ENCODE measurements around the gene FOXI3.

Gene FOXI3

DNA sequence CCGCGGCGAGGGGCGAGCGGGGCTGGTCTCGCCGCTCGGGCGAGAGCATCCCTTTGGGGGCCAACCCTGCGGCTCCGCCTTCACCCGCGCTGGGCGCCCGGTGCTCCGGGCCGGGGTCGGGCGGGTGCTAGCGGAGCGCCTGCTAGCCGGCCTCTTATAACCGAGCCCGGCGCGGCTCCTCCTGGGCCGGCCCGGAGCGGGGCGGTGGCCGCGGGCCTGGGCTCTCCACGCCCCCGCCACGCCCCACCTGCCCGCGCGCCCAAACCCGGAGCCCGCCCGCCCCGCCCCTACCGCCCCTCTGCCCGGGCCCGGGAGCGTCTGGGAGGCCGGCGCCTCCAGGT lies at the start of gene FOXI3:
FOXI3 (minus strand) TSS at position 129 of the 341 bp plus-strand sequence. CDS start 158 bp downstream, outside the sequence.
- DNase-seq, result no peak

DNA sequence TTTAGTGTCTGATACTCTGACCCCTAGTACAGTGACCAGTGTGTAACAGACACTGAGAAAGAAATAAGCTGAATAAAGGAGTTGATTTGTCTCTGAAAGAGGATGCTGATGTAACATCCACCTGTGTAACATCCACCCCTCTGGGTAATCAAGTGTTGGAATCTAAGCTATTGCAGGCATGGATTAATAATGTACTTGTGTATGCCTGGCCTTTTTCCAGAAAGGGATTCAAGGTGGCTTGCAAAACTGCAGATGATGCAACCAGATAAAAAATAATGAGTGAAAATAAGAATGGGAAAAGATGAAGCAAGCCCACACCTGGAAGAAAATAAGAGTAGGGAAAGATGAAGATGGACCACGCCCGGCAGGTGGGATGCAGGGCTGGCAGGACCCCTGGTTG lies 48.2 kb upstream of the FOXI3 start:
- no peak for DNase-seq

DNA sequence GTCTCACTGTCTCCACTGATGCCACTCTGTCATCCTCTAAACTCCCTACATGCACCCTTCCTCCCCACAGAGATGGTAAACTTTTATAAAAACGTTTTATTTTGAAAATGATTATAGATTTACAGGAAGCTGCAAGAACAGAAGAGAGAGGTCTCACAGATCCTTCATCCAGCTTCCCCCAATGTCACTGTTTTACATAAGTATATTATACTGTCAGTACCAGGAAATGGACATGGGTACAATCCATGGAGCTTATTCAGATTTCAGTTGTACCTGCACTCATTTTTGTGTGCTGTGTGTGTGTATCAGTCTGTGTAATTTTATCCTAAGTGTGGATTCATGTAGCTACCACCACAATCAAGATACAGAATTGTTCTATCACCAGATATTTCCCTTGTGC lies 46.7 kb upstream of the FOXI3 start:
- DNase-seq, result no peak

DNA sequence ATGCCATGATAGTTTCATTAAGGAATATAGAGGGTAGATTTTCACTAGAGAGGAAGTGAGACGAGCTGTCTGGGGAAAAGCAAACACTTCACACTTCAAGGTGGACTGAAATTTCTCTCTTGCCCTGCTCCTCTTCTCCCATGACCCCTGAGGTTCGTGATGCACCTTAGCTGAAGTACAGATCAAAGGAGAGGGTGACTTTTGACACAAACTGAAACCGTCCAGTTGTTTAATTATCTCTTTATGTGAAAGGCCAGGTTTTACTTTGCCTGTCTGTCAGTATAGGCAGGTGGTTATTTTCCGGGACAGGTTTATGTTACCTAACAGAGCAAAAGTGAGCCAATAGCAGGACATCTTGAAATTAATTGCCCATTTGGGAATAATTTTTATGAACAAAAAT lies 41.0 kb upstream of the FOXI3 start:
- DNase-seq, result no peak

DNA sequence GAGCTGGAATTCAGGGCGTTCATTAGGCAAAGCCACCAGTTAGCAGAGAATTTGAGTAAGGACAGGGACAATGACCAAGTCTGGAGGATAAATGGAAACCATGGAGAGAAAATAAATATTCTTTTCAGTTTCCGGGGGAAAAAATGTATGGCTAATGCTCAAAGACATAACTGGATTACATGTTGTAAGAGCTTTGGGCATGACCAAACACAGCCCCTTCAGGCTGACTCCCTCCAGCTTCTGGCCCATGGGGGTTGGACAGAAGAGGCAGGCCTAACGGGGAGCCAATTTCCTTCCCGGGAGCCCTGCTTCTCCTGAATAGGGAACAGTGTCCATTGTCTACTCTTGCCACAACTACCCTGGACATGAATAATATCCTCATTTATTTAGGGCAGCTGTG lies 39.5 kb upstream of the FOXI3 start:
- DNase-seq, result no peak

DNA sequence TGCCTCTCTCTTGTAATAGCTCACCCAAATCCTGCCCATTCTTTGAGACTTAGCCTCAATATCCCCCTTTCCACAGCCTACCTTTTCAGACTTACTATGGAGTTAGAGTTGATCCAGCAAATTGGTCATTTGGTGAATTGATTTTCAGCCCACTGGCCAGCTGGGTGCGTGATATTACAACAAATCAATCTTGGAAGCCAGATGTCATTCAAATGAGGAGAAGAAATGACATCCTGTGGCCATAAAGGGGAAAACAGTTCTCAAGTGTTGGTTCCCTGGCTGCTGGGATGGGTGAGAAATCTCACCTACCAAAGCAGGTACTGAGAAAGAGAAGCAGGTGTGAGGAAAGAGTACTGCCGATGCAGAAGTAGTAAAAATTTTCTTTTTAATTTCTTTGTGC lies 36.7 kb upstream of the FOXI3 start:
- no peak for DNase-seq

DNA sequence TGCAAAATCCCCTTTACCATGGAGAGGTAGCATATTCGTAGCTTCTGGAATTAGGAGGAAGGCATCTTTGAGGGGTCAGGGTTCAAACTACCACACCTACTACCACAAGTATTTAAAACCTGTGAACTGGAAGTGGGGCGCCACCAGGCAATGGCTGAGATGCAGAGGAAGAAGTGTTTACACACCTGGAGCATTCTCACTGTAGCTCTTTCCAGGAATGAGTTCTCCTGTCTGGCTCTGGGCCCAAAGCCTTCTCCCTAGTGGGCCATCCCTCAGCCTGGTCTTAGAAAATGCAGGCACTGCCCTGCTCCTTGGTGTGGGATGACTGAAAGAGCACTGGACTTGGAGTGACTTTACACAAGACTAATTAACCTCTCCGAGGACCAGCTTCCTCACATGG lies 30.7 kb upstream of the FOXI3 start:
- DNase-seq, result no peak

DNA sequence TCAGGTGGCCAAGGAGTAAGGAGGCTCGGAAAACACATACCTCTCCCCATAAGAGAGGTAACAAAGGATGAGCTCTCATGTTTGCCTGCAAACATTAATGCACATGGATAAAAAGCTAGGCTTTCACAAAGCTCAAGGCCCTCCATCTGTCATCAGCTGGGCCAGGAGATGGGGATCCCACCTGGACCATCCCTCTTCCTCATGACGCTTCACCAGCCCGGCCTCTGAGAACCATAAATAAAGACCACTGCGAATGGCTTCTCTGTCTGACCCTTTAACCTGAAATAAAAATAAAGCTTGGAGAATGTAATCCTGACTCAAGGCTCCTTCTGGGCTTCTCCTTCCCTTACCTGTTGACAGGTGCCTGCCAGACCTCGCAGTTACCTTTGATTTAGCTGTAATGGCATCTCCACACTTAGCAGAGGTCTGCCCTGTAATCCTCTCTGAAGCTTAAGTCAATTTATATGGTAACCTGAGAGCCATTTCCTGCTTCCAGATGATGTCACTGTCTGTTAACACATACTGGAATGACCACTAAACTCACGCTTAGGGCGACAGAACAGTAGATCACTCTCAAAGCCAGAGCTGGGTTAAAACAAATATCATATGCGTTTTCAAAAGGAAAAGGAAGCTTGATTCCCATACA lies 29.3 kb upstream of the FOXI3 start:
- DNase-seq, result no peak

DNA sequence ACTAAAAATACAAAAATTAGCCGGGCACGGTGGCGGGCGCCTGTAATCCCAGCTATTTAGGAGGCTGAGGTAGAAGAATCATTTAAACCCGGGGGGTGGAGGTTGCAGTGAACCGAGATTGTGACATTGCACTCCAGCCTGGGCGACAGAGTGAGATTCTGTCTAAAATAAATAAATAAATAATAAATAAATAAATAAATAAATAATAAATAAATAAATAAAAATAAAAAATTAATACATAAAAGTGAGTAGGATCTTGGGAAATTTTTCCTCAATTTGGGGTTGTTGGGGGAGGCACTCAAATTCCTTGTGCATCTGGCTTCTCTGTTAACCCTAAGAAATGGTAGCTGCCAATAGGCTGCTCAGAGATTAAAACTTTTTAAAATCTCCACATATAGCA lies 20.3 kb upstream of the FOXI3 start:
- no peak for DNase-seq

DNA sequence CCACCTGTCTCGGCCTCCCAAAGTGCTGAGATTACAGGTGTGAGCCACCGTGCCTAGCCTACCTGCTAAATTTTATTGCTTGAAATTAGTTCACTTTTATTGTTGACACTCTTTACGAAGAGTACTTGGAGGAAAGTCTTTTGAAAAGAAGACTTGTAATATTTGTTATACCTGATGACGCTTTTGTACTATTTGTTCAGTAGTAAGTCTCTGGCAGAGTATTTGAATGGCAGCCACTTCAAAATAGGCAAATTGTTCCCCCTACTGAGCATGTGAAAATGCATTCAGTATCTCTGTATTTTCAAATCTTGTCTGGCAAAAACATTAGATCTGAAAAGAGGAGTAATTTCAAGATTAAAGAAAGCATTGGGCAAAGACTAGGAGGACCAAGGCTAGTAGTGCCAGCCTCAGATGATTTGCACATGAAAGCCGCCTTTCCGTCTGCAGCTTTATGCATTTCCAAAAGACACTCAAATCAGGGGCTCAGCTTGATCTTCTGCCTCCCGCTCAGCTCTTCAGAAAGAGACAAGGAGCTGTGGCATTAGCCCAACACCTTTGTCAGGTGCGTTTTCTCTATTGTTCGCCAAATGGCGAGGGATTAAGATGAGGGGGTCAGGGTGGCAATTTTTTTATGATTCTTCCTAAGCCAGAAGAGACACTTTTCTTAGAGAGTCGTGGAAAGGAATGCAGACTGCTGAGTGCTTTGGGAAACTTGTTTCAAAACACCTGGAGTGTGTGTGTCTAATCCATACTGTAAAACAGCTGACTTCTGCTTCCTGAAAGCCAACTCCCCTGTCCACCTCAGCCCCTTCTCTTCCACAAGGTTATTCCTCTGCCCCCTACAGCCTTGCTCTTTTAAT lies 18.8 kb upstream of the FOXI3 start:
- no peak for DNase-seq

DNA sequence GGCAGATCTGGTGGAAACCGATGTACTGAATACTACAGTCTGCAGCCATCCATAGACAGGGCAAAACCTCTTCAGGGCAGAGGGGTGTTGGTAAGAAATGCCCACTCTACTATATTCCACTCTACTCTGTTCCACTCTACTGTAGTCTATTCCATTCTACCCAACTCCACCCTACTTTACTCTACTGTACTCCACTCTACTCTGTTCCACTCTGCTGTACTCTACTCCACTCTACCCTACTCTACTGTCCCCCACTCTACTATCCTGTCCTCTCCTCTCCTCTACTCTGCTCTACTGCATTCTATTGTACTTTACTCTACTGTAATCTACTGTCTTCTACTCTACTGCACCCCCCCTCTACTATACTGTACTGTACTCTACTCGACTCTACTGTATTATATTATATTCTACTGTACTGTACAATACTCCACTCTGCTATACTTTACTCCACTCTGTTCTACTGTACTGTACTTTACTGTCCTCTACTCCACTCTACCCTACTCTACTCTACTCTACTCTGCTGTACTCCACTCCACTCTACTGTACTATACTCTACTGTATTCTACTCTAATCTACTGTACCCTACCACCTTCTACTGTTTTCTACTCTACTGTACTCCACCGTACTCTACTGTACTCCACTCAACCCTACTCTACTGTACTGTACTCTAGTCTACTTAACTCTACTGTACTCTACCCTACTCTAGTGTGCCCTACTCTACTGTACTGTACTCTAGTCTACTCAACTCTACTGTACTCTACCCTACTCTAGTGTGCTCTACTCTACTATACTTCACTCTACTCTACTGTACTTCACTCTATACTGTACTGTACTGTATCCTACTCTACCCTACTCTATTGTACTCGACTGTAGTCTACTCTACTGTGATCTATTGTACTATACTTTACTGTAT lies 17.0 kb upstream of the FOXI3 start:
- no peak for DNase-seq

DNA sequence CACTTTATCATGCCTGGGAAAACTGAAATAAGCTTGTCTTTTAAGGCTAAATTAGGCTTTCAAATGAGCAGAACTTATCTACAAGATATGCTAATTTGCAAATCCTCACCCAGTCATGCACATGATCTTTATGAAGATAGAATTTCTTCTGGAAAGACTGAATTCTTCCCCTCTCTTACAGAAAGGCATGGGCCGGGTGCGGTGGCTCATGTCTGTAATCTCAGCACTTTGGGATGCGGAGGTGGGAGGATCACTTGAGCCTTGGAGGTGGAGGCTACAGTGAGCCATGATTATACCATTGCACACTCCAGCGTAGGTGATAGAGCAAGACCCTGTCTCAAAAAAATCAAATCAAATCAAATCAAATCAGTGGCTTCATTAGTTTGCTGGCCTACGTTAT lies 11.7 kb upstream of the FOXI3 start:
- no peak for DNase-seq

DNA sequence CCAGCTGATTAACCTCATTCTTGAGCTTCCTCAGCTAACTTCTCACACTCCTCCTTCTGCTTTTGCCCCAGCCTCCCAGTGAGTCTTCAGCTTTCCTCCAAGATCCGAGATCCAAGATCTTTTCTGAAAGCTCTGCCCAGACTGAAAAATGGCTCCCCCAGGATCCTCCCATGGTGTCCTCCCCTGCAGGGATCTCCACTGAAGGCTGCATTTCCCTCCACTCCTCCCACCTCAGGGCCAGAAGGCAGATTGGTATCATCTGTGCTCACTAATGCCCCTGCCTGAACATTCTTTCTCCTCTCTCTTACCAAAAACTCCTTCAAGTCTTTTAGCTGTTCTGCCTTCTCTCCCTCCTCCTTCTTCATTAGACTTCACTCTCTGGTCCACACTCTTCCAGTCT lies 6.1 kb upstream of the FOXI3 start:
- DNase-seq, result no peak

DNA sequence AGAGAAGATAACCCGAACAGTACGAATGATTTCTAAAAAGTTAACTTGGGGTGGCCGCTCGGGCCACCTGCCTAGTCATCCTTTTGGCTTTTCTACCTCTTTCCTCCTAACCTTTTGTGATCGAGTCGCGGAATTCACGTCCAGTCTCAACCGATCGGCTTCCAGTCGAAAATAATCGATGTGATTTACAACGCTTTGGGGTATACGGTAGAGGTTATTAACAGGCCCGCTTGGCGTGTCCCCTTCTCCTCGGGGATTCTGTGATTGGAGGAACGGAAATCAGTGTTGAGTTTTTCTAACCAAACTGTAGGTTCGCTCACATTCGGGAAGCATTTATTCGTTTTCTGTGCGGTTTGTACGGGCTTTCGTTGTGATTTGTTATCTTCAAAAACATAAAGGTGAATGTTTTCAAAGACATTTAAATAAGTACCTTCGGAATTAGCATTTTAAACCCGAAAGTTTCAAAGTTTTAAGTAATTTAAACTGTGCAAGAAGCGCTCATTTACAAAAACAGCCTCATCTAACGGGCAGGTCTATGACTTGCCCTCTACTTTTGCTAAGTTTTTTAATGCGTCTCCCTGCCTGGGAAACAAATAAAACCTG lies 588 bp upstream of the FOXI3 start:
- DNase-seq, result no peak

DNA sequence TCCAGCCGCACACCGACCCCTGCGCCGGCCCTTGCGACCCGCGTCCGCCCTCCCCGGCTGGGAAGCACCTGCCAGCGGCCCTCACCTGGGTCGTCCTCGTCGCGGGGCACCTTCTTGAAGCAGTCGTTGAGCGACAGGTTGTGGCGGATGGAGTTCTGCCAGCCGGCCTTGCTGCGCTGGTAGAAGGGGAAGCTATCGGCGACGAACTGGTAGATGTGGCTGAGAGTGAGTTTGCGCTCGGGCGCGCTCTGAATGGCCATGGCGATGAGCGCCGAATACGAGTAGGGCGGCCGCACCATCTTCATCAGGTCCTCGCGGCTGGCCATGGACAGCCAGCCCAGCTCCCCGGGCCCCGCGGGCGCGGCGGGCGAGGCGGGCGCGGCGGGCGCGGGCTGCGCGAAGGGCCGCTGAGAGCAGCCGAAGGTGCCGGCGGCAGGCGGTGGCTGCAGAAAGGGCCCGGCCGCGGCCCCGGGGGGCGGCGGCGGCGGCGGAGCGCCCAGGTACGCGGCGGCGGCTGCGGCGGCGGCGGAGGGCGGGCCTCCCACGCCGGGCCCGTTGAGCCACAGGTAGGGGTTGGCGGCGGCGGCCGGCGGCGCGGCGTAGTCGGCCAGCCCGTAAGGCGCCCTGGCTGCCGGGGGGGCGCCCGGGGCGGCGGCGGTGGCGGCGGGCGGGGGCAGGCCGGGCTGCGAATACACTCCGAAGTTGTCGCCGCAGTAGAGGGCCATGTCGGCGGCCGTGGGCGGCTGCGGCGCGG lies 505 bp downstream of the FOXI3 start:
- no peak for DNase-seq

DNA sequence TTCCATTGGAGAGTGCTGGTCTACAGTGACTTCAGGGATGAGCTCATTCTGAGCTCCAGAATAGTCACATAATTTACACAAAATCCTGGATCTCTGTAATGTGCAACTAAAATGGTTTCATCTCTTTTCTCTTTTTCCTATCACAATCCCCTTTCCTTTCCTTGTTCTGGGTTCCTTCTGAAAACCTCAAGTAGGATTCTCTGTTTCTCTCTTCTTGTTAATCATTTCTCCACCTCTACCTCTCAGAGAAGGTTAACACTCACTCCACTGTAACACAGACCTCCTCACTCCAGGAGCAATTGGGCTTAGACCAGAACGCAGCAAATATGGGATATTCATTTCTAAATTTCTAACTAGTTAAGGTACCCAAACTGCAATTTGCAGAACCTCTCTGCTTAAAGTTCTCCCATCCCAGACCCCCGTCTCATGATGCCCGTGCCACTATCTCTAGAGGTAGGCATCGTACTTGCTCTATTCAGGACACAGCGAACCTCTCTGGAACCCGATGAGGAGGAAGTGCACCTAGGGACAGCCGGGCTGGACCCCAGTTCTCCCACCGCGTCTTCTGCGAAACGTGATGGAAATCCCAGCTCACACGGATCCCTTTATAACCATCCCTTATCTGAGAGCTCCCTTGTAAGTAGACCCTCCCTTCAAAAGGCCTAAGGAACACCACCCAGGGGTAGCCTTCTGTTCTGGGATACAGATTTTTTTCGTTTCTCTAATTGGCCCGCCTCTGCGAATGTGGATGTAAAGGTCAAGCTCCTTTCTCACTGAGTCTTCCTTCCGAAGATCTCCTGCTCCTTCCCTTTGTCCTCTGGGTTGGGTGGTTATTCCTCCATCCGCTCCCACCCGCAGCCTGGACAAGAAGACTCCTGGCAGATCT lies 1.3 kb downstream of the FOXI3 start:
- no peak for DNase-seq

DNA sequence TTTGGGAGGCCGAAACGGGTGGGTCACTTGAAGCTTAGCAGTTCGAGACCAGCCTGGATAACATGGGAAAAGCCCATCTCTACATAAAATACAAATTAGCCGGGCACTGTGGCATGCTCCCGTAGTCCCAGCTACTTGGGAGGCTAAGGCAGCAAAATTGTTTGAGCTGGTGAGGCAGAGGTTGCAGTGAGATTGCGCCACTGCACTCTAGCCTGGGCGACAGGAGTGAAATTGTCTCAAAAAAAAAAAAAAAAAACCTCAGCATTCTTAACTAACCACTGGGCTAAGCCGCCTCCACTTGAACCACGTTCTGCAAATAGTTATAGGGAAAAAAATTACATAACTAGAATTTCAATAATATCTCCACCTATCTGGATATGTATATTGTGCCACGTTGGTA lies 2.3 kb downstream of the FOXI3 start:
- no peak for DNase-seq

DNA sequence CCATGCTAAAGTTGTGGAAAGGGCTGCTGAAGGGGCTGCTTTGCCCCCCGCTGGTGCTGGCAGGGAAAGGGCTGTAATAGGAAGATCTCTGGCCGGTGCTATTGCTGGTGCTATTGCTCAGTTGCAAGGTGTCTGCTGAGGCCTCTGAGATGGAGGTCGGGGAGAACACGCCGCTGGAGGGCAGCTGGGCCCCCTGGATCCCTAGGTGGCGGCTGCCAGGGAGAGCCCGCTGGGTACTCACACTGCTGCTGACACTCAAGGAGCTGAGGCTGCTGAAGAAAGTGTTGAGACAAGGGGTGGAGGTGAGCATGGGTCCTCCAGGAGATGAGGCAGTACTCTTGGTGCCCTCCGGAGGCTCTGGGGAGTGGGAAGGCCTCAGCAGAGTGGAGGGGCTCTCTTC lies 4.2 kb downstream of the FOXI3 start:
- no peak for DNase-seq

DNA sequence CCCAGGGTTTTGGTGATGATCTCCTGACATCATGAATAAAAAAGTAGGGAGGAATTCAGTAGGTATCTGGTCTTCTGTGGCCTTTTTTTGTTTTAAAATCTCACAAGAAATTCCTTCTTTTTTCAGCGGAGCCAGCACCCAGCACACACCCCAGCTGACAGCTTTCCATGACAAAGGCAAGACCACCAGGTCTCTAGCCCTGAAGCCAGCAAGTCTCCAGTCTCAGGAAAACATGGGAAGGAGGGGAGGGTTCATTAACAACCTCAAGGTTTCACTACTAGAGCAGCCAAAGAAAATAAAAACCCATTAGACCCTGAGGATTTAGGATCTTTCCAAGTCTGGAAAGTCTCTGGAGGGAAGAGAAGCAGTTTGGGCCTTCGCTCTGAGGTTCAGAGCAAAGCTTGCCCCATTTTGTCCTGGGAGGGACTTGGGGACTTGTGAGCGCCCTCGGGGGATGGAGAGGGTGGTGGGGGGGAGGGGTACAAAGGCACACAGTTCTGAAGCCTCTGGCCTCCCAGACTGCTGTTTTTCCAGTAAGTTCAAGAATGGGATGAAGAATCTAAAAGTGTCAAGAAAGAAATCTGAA lies 9.0 kb downstream of the FOXI3 start:
- no peak for DNase-seq

DNA sequence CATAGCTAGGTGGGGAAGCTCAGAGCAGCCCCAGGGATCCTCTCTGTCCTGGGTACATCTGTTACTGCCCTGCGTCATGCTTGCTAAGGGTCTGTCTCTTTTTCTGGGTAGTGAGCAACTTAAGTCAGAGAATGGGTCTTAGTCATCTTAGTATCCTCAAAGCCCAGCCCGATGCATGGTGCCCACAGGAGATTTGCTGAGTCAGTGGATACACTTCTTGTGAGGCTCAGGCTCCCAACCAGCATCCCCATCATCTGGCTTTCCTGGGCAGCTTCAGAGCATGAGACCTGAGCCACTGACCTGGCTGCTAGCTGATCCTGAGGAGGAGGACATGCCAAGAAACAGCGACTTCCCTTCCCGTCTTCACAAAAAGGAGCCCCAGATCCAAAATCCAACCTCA lies 10.0 kb downstream of the FOXI3 start:
- DNase-seq, result no peak

DNA sequence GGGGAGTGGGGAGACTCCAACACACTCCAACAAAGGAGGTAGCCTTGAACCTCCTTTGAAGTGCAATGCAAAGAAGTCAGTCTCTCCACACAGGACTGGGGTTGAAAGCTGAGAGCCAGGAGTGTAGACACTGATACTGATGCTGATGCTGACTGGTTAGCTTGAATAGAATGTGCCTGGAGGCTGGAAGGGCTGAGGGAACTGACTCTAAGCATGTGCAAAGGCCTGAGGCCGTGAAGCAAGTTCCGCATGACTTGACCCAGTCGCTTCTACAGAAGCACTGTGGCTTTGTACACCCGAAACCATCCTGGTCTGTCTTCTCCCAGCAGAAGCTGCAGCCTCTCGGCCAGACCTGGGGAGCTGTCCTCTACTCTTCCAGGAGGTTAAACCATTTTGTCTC lies 10.4 kb downstream of the FOXI3 start:
- DNase-seq, result no peak
